HepG2 (cell line): Measurements from ENCODE around the gene DNAJC8. TPM values are rescaled to one million over a fixed set of nuclear protein-coding genes. Genes with fewer than 3 reads are reported as not detected.

Experiments
- ATAC-seq: fragments of 200-7000 bp; cut with Tn5 transposase; 3 replicates; pipeline ENCODE4 v1.9.1; 2020; ENCODE audit warnings: mild to moderate bottlenecking, moderate library complexity
- BruUV-seq: library from RNA; stranded (reverse); fragments of 400-500 nt; replicated peaks from 2 replicates; lab custom pipeline; 2021; lab: Mats Ljungman, UMichigan
- CTCF ChIA-PET: fragments of 300-600 bp; formaldehyde crosslinking; extraction: SDS; loops from one replicate; lab custom pipeline; 2021; ENCODE audit warnings: low total read pairs, inconsistent platforms, low intra/inter-chr PET ratio; lab: Yijun Ruan, JAX
- POLR2A ChIA-PET: fragments of 350-600 bp; sonication (Branson Sonifier 250); formaldehyde crosslinking; loops from one replicate; lab custom pipeline; 2020; ENCODE audit warnings: antibody characterized with exemption, inconsistent platforms; lab: Yijun Ruan, JAX
- DNase-seq: peaks from one replicate; pipeline ENCODE4 v3.0.0-alpha.2; 2015; ENCODE audit warnings: low spot score
- FAIRE-seq: peaks from 3 replicates; lab custom pipeline; 2011; peaks lifted over from hg19 to GRCh38; lab: Jason Lieb, UNC
- H2AFZ ChIP-seq: one replicate; pipeline ENCODE4 v1.6.1; 2011; ENCODE audit warnings: low read length, inconsistent platforms
- H3K27ac ChIP-seq: fragments of 300-600 bp; 3 replicates; pipeline ENCODE4 v1.8.0; 2011; ENCODE audit warnings: mixed run types, mild to moderate bottlenecking, mixed read lengths, low read length, inconsistent platforms; ENCODE audit not compliant: insufficient read depth; ENCODE audit errors: extremely low read length
- H3K27me3 ChIP-seq, 2 experiments: fragments of 200-600 bp in 1 of 2; 2 replicates in 1 of 2; 3 replicates in 1 of 2; pipeline versions ENCODE4 v1.6.0 to v1.8.0; 2011; ENCODE audit warnings: low read length in 2 of 2, mild to moderate bottlenecking in 2 of 2, moderate library complexity in 2 of 2, inconsistent platforms in 1 of 2; ENCODE audit not compliant: insufficient read depth in 2 of 2, control insufficient read depth in 1 of 2
- H3K36me3 ChIP-seq, 2 experiments: fragments of 200-600 bp in 1 of 2; replicated peaks in 1 of 2; 2 replicates in 1 of 2; 3 replicates in 1 of 2; pipeline versions ENCODE4 v1.5.1 to v1.8.0; 2011; ENCODE audit warnings: low read length in 2 of 2, inconsistent platforms in 1 of 2; ENCODE audit not compliant: insufficient read depth in 2 of 2, control insufficient read depth in 1 of 2
- H3K4me1 ChIP-seq: 2 replicates; pipeline ENCODE4 v1.5.1; 2012; ENCODE audit warnings: low read length, inconsistent platforms; ENCODE audit not compliant: insufficient read depth
- H3K4me2 ChIP-seq: 2 replicates; pipeline ENCODE4 v1.6.0; 2011; ENCODE audit warnings: low read depth, low read length, inconsistent platforms
- H3K4me3 ChIP-seq, 3 experiments: fragments of 200-600 bp in 1 of 3; sonication (generic), shearing (Covaris generic) in 1 of 3; replicated peaks in 1 of 3; 2 replicates each; pipeline ENCODE4 v1.5.1; 2011 to 2016; ENCODE audit warnings: low read length in 3 of 3, inconsistent platforms in 2 of 3, low read depth in 2 of 3, mild to moderate bottlenecking in 2 of 3, control low read depth in 1 of 3, mixed read lengths in 1 of 3; ENCODE audit not compliant: insufficient read depth in 1 of 3
- H3K79me2 ChIP-seq: one replicate; pipeline ENCODE4 v1.6.1; 2011; ENCODE audit warnings: low read length, inconsistent platforms; ENCODE audit not compliant: insufficient read depth
- H3K9ac ChIP-seq: 2 replicates; pipeline ENCODE4 v1.6.0; 2011; ENCODE audit warnings: mild to moderate bottlenecking, low read depth, low read length, inconsistent platforms; ENCODE audit not compliant: insufficient read depth
- H3K9me3 ChIP-seq: 2 replicates; pipeline ENCODE4 v1.5.1; 2012; ENCODE audit warnings: mild to moderate bottlenecking, low read length
- H4K20me1 ChIP-seq: 2 replicates; pipeline ENCODE4 v1.6.0; 2011; ENCODE audit warnings: inconsistent platforms, mild to moderate bottlenecking, low read length, moderate library complexity; ENCODE audit not compliant: insufficient read depth
- HNF4G ChIP-seq, 2 experiments: sonication (generic) in 1 of 2; formaldehyde crosslinking in 1 of 2; IDR thresholded peaks; 2 replicates each; pipeline versions ENCODE4 v1.4.0 to v1.6.1; 2011 to 2020; ENCODE audit warnings: borderline replicate concordance in 2 of 2, low read depth in 2 of 2, mild to moderate bottlenecking in 2 of 2, low read length in 1 of 2, missing genetic modification reagents in 1 of 2, moderate library complexity in 1 of 2
- HOXA3 ChIP-seq: sonication (generic); formaldehyde crosslinking; IDR thresholded peaks from 2 replicates; pipeline ENCODE4 v1.5.0; 2020; ENCODE audit warnings: missing genetic modification reagents
- PAWR ChIP-seq: sonication (generic); formaldehyde crosslinking; IDR thresholded peaks from 2 replicates; pipeline ENCODE4 v1.4.0; 2020; ENCODE audit warnings: missing genetic modification reagents, mild to moderate bottlenecking, borderline replicate concordance
- ZBTB2 ChIP-seq: sonication (generic); formaldehyde crosslinking; IDR thresholded peaks from 2 replicates; pipeline ENCODE4 v1.8.0; 2022; ENCODE audit warnings: low read depth, missing genetic modification reagents
- ZNF101 ChIP-seq: sonication (generic); formaldehyde crosslinking; IDR thresholded peaks from 2 replicates; pipeline ENCODE4 v1.4.0; 2020; ENCODE audit warnings: mild to moderate bottlenecking, low read depth, missing genetic modification reagents, borderline replicate concordance
- ZNF687 ChIP-seq: sonication (generic); formaldehyde crosslinking; IDR thresholded peaks from 2 replicates; pipeline ENCODE4 v1.5.1; 2020; ENCODE audit warnings: mild to moderate bottlenecking, missing genetic modification reagents, moderate library complexity
- ZSCAN29 ChIP-seq: sonication (generic); formaldehyde crosslinking; conservative IDR thresholded peaks from 2 replicates; pipeline ENCODE4 v1.4.0; 2020; ENCODE audit warnings: mild to moderate bottlenecking, missing genetic modification reagents
- WGBS: methylation state at CpG from one replicate; pipeline ENCODE4 v1.1.6; 2017; ENCODE audit warnings: low lambda C conversion rate; 5-methylcytosine and 5-hydroxymethylcytosine counted together
- in situ Hi-C: cut with HindIII; loops from 2 replicates; pipeline ENCODE4 v1.10.0; 2017; ENCODE audit warnings: low pct_unique_long_range_greater_than_20kb; ENCODE audit not compliant: extremely low pct_ligation_motif_present
- intact Hi-C: fragments of 100-400 bp; cut with micrococcal nuclease; formaldehyde crosslinking; loops from one replicate; pipeline ENCODE4 v1.10.0; 2022; ENCODE audit not compliant: unreplicated experiment
- polyA plus RNA-seq, 8 experiments: library from polyadenylated mRNA; depleted of rRNA in 3 of 8; stranded (reverse) in 7 of 8; unstranded in 1 of 8; fragments of >200 nt; fragmentation: Illumina TruSeq in 4 of 8; extraction: Trizol in 4 of 8; gene quantifications; 2 replicates each; pipeline versions ENCODE4 v1.2.1 to v1.2.3, GENCODE V29; 2011 to 2016; ENCODE audit warnings: low read depth in 4 of 8, missing spikeins in 1 of 8, mixed read lengths in 1 of 8; ENCODE audit not compliant: insufficient read depth in 1 of 8
- total RNA-seq, 5 experiments: library from RNA; depleted of rRNA; stranded (reverse); fragments of >200 nt; fragmentation: Illumina TruSeq; extraction: Trizol; gene quantifications; 2 replicates each; pipeline ENCODE4 v1.2.3, GENCODE V29; 2016; ENCODE audit warnings: low read depth in 1 of 5
- TF ChIP-seq, protein P1 (sequence below), 2 experiments: sonication (generic) in 1 of 2; formaldehyde crosslinking in 1 of 2; IDR thresholded peaks; 2 replicates each; pipeline versions ENCODE4 v1.4.0 to v1.6.1; 2018 to 2020; ENCODE audit warnings: missing genetic modification reagents in 2 of 2, borderline replicate concordance in 1 of 2, low read depth in 1 of 2, mild to moderate bottlenecking in 1 of 2, missing biosample characterization in 1 of 2
- TF ChIP-seq, protein P2 (sequence below): sonication (generic); formaldehyde crosslinking; IDR thresholded peaks from 2 replicates; pipeline ENCODE4 v1.8.0; 2022; ENCODE audit warnings: mild to moderate bottlenecking, missing genetic modification reagents; ENCODE audit not compliant: insufficient replicate concordance

The DNAJC8 gene
- total and polyA plus RNA-seq, 2 of the 13 experiments (the other 11 are each of a cell fraction or from before 2014, with no cell fraction given), result 54.5 to 126 TPM

DNA sequence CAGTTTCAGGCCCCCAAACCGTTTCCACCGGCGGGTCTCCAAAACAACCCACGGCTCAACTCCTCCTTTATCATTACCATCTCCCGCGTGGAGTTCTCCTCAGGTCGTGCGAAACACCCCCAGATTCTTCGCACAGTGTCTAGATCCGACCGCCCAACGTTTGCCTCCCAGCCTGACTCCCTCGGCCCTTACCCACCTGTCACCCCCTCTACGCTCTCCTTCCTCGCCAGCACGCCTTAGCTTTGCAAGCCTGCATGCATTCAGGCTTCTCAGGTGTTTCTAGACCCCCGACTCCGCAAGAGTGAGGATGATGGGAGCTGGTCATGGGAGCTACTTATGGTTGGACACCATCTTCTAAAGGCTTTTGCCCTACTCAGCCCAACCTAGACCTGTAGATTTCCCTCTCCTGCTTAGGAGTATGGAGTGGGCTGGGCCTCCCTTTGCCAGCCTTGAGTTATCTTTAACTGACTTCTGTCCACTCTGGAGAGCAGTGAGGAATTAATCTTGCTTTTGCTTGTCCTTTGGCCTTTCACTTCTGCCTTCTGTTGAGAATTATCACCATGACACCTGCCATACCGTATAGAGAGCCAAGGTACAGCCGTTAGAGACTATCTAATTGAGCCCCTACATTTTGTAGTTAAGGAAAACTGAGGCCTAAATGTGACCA lies 4.0 kb upstream of the DNAJC8 start:
- Histone ChIP-seq H3K9ac (peak overlapping the region; percentile 92), H3K9me3 (no peaks in the 10 kb centered on the region), H3K36me3 (no peaks in the 10 kb centered on the region; a peak in 4 of 5 replicates), H3K4me2 (peak overlapping the region; percentile 94), H3K4me3 (peak overlapping the region; percentile 82 to 95 (median 93)), H3K4me1 (peaks cover 36% of the 10 kb centered on the region), H3K79me2 (peaks cover 35% of the 10 kb centered on the region), H3K27ac (peak overlapping the region; percentile 91), H4K20me1 (no peaks in the 10 kb centered on the region), H3K27me3 (peaks cover 0 to 2% of the 10 kb centered on the region in 2 experiments; a peak in 1 of 5 replicates), H2AFZ (no peak overlapping the region)
- in situ Hi-C loops, result loop anchor here (25.0 kb wide), 1 partner anchor 351 kb away; the partner anchor contains the start of gene RAB42
- no peak for DNase-seq
- ATAC-seq, result peak; percentile 13
- ChIA-PET CTCF (no interaction called here), POLR2A (interaction anchor here (1.0 to 4.5 kb wide), 8 partner anchors 8 to 345 kb away, joined by 3 to 61 read pairs (median 8); partner anchors contain the start of genes MED18 and PHACTR4)
- 7% methylated on average over 20 of the region's 20 CpGs for WGBS
- intact Hi-C loops, result no loop called here
- FAIRE-seq, result no peak
- BruUV-seq, result no TSS peak
- TF ChIP-seq ZNF101 (CRISPR knock-in tag), result peak; percentile 15; the same call in 1 of the 2 replicates
- TF ChIP-seq ZBTB2 (CRISPR knock-in tag), result 0 out of 2 replicates have a peak, but pooled peaks have one; percentile 3
- 0 out of 2 replicates have a peak, but pooled peaks have one; percentile 4 for TF ChIP-seq PAWR (CRISPR knock-in tag)
- TF ChIP-seq ZNF687 (CRISPR knock-in tag), result peak; percentile 25; the same call in 1 of the 2 replicates
- TF ChIP-seq ZSCAN29, result 0 out of 2 replicates have a peak, but pooled peaks have one; percentile 46
- TF ChIP-seq HOXA3 (CRISPR knock-in tag), result no peak
- TF ChIP-seq, protein P1, sequence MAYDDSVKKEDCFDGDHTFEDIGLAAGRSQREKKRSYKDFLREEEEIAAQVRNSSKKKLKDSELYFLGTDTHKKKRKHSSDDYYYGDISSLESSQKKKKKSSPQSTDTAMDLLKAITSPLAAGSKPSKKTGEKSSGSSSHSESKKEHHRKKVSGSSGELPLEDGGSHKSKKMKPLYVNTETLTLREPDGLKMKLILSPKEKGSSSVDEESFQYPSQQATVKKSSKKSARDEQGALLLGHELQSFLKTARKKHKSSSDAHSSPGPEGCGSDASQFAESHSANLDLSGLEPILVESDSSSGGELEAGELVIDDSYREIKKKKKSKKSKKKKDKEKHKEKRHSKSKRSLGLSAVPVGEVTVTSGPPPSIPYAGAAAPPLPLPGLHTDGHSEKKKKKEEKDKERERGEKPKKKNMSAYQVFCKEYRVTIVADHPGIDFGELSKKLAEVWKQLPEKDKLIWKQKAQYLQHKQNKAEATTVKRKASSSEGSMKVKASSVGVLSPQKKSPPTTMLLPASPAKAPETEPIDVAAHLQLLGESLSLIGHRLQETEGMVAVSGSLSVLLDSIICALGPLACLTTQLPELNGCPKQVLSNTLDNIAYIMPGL (CRISPR knock-in tag; IDR thresholded peaks at IDR 0.05; ENCODE audit: borderline replicate concordance in 1 of 2, low read depth in 1 of 2), result 0 out of 4 replicates have a peak, but pooled peaks of 1 of the 2 experiments have one; percentile 10
- TF ChIP-seq, protein P2, sequence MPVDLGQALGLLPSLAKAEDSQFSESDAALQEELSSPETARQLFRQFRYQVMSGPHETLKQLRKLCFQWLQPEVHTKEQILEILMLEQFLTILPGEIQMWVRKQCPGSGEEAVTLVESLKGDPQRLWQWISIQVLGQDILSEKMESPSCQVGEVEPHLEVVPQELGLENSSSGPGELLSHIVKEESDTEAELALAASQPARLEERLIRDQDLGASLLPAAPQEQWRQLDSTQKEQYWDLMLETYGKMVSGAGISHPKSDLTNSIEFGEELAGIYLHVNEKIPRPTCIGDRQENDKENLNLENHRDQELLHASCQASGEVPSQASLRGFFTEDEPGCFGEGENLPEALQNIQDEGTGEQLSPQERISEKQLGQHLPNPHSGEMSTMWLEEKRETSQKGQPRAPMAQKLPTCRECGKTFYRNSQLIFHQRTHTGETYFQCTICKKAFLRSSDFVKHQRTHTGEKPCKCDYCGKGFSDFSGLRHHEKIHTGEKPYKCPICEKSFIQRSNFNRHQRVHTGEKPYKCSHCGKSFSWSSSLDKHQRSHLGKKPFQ, result peak; percentile 94
- TF ChIP-seq HNF4G (IDR thresholded peaks at IDR 0.05; ENCODE audit: borderline replicate concordance, low read depth, low read length), result 0 out of 2 replicates have a peak, but pooled peaks have one; percentile 2
- no peak for TF ChIP-seq HNF4G (CRISPR knock-in tag; IDR thresholded peaks at IDR 0.05; ENCODE audit: borderline replicate concordance, low read depth)
